ENCODE measurements around the gene METTL9. TPM values are rescaled to one million over a fixed set of nuclear protein-coding genes. Genes with fewer than 3 reads are reported as not detected.

The METTL9 gene
- total RNA-seq, 1 donor: 170 TPM

- Histone ChIP-seq H3K4me3 (ENCODE audit: insufficient read depth, low read length) (no peak overlapping the region), H3K36me3 (ENCODE audit: insufficient read depth, low read length) (peaks cover 27% of the 10 kb centered on the region), H3K79me2 (ENCODE audit: insufficient read depth, low read length) (peaks cover 93% of the 10 kb centered on the region), H2AFZ (ENCODE audit: low read length) (no peak overlapping the region), H3K27ac (ENCODE audit: low read depth, low read length) (no peak overlapping the region), H3K9me3 (ENCODE audit: low read depth, low read length) (no peaks in the 10 kb centered on the region), H3K4me1 (ENCODE audit: insufficient read depth, low read length) (peaks cover 31% of the 10 kb centered on the region), H3K27me3 (ENCODE audit: insufficient read depth, low read length) (no peaks in the 10 kb centered on the region), H3K4me2 (ENCODE audit: insufficient read depth, low read length) (no peak overlapping the region), H4K20me1 (ENCODE audit: insufficient read depth, low read length) (peaks cover 25% of the 10 kb centered on the region)
- no peak for TF ChIP-seq CTCF (IDR thresholded peaks at IDR 0.05; ENCODE audit: extremely low read depth, low read depth, low read length)
- DNase-seq (ENCODE audit: insufficient read length, low spot score, missing footprints): peak; percentile 63
Measured at GRCh38 chr16:21613781-21614180, 14.4 kb downstream of the METTL9 start.

GRCh38 chr16:21614896-21615295, 15.5 kb downstream of the METTL9 start:
- Histone ChIP-seq H3K9me3 (ENCODE audit: low read depth, low read length) (no peaks in the 10 kb centered on the region), H3K27ac (ENCODE audit: low read depth, low read length) (no peak overlapping the region), H3K79me2 (ENCODE audit: insufficient read depth, low read length) (peaks cover 91% of the 10 kb centered on the region), H4K20me1 (ENCODE audit: insufficient read depth, low read length) (peaks cover 15% of the 10 kb centered on the region), H2AFZ (ENCODE audit: low read length) (no peak overlapping the region), H3K4me2 (ENCODE audit: insufficient read depth, low read length) (no peak overlapping the region), H3K36me3 (ENCODE audit: insufficient read depth, low read length) (peaks cover 27% of the 10 kb centered on the region), H3K27me3 (ENCODE audit: insufficient read depth, low read length) (no peaks in the 10 kb centered on the region), H3K4me3 (ENCODE audit: insufficient read depth, low read length) (no peak overlapping the region), H3K4me1 (ENCODE audit: insufficient read depth, low read length) (peaks cover 23% of the 10 kb centered on the region)
- DNase-seq (ENCODE audit: insufficient read length, low spot score, missing footprints): no peak
- peak; percentile 16 for TF ChIP-seq CTCF (IDR thresholded peaks at IDR 0.05; ENCODE audit: extremely low read depth, low read depth, low read length)

GRCh38 chr16:21617607-21618006, 18.2 kb downstream of the METTL9 start:
- Histone ChIP-seq H3K36me3 (ENCODE audit: insufficient read depth, low read length) (peaks cover 27% of the 10 kb centered on the region), H3K79me2 (ENCODE audit: insufficient read depth, low read length) (peaks cover 87% of the 10 kb centered on the region), H3K4me2 (ENCODE audit: insufficient read depth, low read length) (no peak overlapping the region), H4K20me1 (ENCODE audit: insufficient read depth, low read length) (peaks cover 4% of the 10 kb centered on the region), H3K4me3 (ENCODE audit: insufficient read depth, low read length) (no peak overlapping the region), H3K9me3 (ENCODE audit: low read depth, low read length) (no peaks in the 10 kb centered on the region), H3K27ac (ENCODE audit: low read depth, low read length) (no peak overlapping the region), H3K27me3 (ENCODE audit: insufficient read depth, low read length) (no peaks in the 10 kb centered on the region), H2AFZ (ENCODE audit: low read length) (no peak overlapping the region), H3K4me1 (ENCODE audit: insufficient read depth, low read length) (peaks cover 6% of the 10 kb centered on the region)
- TF ChIP-seq CTCF (IDR thresholded peaks at IDR 0.05; ENCODE audit: extremely low read depth, low read depth, low read length): no peak
- no peak for DNase-seq (ENCODE audit: insufficient read length, low spot score, missing footprints)

- no peak for TF ChIP-seq CTCF (IDR thresholded peaks at IDR 0.05; ENCODE audit: extremely low read depth, low read depth, low read length)
- H3K9me3 ChIP-seq (ENCODE audit: low read depth, low read length): no peaks in the 10 kb centered on the region
- H3K27ac ChIP-seq (ENCODE audit: low read depth, low read length): no peak overlapping the region
- H3K36me3 ChIP-seq (ENCODE audit: insufficient read depth, low read length): peaks cover 27% of the 10 kb centered on the region
- no peak for DNase-seq (ENCODE audit: insufficient read length, low spot score, missing footprints)
- no peak overlapping the region for H2AFZ ChIP-seq (ENCODE audit: low read length)
- no peaks in the 10 kb centered on the region for H3K27me3 ChIP-seq (ENCODE audit: insufficient read depth, low read length)
- H3K79me2 ChIP-seq (ENCODE audit: insufficient read depth, low read length): peaks cover 87% of the 10 kb centered on the region
- peaks cover 6% of the 10 kb centered on the region for H3K4me1 ChIP-seq (ENCODE audit: insufficient read depth, low read length)
- no peak overlapping the region for H3K4me3 ChIP-seq (ENCODE audit: insufficient read depth, low read length)
- peaks cover 4% of the 10 kb centered on the region for H4K20me1 ChIP-seq (ENCODE audit: insufficient read depth, low read length)
- H3K4me2 ChIP-seq (ENCODE audit: insufficient read depth, low read length): no peak overlapping the region
Measured at GRCh38 chr16:21618281-21618680, 18.9 kb downstream of the METTL9 start.
